ENCODE results near the gene TMEM150B.

TMEM150B gene

DNA sequence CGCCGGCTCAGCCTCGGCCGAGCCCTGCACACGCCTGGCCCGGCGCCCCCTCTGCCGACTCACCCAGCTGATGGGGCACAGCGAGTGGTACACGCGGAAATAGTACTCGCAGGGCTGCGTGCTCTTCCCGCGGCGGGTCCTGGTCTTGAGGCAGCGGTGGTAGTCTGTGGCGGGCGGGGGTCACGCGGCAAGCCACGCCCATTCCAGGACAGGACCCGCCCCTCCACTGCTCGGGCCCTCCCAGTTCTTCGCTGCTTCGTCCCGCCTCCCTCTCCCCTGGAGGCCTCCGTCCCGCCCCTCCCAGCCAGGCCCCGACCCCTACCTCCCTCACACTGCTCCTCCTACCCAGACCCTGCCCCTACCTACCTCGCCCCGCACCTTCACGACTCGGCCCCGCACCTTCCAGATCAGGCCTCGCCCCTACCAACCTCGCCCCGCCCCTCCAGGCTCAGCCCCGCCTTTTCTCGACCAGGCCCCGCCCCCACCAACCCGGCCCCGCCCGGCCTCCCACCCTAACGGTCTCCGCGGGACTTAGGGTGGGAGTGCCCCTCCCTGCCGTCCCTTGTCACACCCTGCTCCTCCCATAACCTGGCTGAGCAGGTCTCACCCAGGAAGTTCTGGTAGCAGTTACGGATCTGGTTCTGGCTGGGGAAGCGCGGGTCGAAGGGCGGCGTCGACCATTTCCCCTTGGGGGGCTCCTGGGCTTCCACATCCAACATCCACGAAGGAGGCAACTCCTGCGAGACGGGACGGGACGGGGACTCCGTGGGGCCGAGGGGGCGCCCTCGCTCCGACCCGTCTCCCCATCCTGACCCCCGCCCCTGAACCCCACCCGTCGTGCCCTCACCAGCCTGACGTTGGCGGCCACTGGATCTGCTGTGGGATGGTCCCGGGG is 28.9 kb upstream of the TMEM150B start:
- no peak for DNase-seq

DNA sequence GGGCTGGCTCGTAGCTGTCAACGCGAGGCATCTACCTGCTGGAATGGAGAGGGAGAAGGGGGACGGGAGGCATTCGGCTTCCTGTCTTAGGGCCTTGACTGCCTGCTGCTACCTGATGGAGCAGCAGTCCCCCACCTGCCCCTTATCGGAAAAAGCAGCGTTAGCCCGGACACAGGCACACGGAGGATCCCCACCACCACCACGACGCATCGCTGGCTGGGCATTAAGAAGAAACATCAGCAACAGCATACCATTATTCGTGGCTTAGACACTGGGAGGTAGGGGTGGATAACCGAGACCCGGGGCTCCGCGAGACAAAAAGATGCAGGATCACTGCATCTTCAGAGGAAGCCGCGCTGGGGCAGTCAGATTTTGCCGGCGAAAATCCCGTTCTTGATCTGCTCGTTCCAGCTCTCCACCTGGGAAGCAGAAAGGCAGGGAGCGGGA is 28.2 kb upstream of the TMEM150B start:
- no peak for DNase-seq

DNA sequence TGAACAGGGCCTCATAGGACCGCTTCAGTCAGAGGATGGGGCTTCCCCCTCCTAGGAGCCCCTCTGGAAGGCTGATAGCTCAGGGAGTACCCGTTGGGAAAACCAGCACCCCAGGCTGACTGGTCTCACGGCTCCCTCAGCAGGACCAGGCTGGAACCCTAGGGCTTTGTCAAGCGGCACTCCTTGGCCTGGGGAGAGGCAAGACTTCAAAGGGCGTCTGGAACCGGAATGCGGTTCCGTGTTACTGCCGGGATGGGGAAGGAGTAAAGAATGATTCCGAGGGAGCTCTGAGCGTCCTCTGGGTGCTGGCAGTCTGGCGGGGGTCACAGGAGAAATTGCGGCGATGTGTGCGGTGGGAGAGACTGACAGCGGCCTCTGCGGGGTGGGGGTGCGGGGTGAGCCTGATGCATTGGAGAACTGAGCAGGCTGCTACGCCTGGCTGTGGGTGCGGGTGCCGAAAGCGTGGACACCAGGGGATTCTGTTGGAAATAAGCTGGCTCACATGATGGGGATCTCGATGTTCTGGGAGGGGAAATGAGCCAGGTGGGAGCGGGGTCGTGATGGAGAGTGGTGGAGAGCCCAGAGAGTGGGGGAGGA is 27.5 kb upstream of the TMEM150B start:
- DNase-seq: no peak

DNA sequence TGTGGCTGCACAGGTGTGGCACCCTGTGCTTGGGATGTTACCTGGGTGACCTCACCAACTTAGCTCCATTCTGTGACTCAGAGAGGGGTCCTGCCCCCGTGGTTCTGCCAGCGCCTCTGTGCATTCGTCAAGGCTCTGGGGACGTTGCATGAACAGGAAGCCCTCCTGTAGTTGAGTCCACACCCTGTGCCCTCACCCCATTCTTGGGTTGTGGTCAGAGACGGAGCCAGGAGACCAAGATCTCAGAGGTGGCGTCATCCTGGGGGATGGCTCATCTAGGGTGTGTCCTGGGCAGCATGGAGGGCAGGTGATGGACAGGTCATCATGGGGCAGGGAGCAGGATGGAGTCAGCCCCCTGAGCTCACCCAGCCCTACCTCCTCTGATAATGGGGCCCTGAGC is 26.9 kb upstream of the TMEM150B start:
- DNase-seq: no peak

DNA sequence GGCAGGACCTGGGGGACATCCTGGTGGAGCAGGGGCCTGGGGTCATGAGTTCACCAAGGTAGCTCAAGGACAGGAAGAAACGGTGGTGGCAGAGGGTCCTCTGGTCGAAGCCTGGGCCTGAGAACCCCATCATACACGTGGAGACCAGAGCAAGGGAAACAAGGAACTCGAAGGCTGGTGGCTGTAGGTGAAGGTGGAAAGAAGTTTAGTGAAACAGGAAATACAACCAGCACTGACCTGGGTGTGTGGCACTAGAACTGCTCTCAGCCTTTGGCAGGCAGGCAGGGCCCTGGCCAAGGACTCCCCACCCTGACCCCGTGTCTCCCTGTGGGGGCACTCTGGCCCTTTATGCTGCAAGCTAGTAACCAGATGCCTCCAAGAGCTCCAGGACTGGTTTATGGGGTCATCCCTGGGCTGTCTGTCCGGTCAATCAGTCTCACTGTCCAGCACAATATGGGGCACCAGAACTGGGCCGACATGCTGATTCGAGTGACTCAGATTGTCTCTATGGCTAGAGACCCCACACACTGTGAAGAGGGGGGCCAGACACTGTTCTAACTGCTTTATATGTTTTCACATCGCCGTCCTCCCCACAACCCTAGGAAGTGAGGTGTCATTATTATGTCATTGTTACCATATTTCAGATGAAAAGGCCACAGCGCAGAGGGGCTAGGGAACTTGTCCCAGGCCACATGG is 25.6 kb upstream of the TMEM150B start:
- DNase-seq: no peak

DNA sequence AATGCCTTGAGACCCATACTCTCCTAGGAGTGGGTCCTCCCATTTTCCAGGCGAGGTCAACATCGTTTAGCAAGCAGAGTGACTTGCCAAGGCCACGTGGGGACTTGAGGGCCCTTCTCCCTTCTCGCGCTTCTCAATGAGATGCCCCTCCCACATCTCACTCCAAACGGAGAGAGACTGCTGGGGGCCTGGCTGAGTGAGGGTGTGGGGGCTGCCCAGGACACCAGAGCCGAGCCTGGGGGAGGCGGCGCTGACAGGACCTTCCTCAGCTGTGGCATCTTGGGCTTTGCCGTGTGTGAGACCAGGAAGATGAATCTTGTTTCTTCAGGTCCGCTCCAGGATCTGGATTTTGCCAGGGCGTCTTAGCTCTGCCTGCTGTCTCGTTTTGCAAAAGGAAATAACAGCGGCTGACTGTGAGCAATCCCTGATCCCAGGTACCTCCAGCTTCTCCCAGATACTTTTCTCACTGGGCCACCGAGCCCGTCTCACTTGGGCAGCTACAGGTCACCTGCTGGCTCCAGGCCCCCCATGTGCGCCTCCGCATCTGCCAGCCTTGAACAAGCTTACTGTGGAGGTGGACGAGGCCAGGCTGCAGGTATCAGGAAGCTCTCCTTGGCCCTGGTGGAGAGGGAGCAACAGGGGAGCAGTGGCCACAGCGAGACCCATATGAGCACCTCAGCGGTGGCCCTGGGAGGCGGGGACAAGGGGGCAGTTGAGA is 23.3 kb upstream of the TMEM150B start:
- DNase-seq: no peak

DNA sequence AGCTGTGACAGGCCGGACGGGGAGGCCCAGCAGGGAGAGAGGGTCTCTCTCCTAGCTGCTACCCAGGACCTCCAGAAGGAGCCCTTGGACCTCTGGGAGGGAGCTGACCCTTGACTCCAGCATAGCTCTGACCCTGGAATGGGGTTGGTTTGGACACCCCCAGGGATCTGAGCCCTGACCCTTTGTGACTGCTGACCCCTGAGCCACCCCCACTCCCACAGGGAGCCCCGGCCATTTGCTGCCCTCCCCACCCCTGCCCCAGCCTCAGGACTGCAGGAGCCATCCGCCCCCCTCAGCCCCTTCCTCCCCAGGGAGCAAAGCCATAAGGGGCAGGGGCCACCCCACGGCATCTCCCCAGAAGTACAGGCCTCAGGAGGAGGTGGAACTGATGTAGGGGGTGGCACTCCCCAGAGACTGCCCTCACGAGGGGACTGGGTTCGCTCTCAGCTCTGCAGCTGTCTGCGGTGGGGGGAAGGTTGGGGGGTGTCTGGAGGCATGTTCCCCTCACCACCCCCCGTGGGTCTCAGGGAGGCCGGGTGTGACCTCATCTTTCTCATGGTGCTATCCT is 22.4 kb upstream of the TMEM150B start:
- no peak for DNase-seq

DNA sequence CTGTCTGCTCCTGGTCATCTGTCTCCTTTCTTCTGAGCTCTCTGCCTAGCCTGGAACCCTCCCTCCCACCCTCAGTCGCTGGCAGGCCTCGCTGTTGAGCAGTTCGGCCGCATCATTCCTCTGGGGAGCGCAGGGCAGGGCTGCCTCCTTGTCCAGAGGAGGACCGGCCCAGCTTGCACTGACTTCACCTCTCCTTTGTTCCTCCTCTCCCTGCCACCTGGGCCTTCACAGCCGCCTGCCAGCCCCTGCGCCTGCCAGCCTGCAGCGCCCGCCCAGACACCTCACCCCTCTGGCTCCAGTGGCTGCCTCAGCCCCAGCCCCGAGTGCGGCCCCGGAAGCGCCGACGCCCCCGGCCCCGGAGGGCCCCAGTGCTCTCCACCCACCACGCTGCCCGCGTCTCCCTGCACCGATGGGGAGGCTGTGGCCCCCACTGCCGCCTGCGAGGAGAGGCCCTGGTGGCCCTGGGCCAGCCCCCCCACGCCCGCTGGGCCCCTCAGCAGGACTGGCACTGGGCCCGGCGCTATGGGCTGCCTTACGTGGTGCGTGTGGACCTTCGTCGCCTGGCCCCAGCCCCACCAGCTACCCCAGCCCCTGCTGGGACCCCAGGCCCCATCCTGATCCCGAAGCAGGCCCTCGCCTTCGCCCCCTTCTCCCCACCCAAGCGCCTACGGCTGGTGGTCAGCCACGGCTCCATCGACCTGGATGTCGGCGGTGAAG is 21.7 kb upstream of the TMEM150B start:
- DNase-seq: no peak

DNA sequence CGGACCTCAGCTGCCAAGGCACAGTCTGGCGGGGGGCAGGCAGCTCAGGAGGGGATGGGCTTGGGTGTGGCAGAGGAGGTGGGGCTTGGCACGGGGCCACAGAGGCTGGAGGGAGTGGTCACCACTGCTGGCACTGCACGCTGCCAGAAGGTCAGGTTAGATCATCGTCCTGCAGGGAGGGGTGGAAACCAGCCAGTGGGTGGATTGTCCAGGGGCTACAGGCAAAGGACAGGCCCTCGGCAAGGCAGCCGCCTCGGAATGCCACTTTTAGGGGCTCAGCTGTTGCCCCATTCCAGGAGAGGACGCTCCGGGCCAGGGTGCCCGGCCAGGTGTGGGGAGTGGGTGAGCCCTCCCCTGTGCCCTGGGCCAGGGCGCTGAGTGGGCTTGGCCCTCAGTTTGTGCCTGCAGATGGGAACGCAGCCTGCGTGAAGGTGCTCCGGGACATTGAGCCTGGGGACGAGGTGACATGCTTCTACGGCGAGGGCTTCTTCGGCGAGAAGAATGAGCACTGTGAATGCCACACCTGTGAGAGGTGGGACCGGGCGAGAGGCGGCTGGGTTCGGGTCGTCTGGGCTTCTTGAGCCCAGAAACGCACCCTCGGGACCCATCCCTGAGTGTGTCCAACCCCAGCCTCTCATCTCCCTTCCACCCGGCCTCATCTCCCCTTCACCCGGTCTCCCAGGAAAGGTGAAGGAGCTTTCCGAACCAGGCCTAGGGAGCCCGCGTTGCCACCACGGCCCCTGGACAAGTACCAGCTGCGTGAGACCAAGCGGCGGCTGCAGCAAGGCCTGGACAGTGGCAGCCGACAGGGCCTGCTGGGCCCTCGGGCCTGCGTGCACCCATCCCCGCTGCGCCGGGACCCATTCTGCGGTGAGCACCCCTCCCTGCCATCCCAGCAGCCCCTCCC is 20.9 kb upstream of the TMEM150B start:
- DNase-seq: no peak

DNA sequence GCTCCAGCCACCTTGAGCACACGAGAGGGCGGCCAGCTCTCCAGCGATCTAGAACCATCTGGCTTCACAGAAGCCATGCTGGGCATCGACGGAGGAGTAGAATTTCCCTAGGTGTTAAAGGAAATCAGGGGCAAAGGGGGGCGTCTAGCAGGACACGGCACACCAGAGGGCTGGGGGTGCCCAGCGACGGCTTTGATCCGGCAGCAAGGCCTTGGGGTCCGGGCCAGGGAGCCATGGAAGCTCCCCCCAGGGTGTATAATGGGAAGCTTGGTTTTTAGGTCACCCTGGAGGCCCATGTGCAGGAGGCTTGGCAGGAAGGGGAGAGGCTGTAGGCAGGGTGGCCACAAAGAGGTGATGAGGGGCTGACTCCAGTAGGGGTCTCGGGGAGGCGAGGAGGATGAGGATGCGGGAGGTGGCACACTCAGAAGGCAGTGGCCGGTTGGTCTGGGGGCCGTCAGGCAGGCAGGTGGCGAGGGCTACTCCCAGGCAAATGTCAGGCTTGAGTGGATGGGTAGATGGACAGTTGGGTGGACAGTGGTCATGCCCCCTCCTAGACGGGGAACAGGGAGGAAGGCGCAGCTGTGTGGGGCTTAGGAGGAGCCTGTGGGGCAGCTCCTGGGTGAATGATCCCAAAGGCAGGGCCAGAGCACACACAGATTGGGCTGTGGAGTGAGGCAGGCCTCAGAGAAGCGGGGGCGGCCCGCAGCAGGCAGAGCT is 20.1 kb upstream of the TMEM150B start:
- no peak for DNase-seq

DNA sequence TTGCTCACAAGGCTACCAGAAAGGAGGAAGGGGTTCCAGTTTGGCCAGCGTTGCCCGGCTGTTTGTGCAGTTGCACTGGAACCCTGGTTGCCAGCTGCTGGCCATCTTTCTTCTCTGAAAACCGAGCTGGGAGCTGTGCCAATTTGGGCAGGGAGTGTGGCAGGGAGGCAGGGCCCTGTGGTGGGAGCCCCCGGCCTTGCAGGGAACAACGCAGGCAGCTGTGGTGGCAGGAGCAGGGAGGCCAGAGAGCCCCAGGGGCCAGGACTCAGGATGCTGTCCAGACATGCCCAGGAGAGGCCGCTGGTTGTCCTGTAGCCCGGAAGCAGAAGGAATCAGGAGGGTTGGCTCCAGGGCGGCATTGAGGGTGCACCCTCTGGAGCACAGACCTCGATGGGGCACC is 19.3 kb upstream of the TMEM150B start:
- peak; percentile 73 for DNase-seq

DNA sequence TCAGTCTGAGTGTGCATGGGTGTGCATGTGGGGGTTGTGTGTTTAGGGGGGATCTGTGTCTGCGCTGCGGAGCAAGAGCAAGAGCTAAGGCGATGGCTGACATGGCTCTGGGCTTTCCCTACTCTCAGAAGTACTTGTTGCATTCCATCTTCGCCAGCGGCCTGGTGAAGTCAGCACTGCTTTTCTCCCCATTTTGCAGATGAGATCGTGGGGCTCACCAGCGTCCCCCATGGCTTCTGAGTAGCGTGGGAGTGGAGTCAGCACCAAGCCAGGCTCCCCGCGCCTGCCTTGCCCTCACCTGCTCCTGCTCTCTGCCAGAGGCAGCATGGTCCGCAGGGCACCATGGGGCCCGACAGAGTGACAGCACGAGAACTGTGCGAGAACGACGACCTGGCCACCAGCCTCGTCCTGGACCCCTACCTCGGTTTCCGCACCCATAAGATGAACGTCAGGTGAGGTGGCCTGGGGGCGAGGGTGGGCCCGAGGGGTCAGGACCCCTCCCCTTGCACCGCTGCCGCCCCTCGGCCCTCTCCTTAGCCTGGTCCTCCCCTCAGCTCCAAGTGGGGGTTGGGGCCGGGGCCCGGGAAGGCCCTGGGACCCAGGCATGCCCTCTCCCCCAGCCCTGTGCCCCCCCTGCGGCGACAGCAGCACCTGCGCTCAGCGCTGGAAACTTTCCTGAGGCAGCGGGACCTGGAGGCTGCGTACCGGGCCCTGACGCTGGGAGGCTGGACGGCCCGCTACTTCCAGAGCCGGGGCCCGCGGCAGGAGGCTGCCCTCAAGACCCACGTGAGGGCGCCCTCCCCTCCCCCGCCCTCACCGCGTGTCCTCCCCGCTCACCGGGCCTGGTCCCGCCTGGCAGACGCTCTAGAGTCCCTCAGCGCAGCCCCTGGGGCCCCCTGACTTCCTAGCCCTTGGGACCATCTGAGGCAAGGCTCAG is 16.7 kb upstream of the TMEM150B start:
- DNase-seq: no peak

DNA sequence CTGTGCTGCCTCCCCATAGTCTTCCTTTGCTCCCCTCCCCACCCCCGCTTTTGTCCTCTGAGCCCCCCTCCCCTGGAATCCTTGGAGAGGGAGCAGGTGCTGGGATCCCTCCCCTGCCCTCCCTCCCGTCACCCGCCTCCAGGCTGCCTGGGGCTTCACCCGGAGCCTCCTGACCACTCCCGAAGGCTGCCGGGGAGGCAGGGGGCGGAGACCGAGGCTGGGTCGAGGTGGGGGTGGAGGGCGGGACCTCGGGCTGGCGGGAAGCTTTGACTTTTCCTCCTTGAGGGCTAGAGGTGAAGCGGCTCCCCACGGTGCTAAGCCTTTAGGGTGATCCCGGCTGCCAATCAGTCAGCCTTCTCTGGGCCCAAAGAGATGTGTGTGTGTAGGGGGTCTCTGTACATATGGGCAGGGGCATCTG is 16.0 kb upstream of the TMEM150B start:
- DNase-seq: peak; percentile 28

DNA sequence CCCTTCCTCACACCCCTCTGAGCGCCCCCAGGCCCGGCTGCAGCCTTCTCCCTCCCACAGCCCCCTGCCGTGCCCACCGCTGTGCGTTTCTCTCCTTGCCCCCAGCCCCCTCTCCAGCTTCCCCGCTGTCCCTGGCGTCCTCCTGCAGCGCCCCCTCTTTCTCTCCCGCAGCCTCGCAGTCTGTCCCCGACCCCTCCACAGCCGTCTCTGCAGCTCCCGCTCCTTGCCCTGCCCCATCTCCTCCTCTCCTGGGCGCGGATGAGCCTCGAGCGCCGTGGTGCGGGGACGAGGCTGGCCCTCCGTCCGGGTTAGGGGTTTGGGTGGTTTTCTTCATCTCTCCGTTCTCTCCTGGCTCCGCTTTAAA is 15.6 kb upstream of the TMEM150B start:
- no peak for DNase-seq

DNA sequence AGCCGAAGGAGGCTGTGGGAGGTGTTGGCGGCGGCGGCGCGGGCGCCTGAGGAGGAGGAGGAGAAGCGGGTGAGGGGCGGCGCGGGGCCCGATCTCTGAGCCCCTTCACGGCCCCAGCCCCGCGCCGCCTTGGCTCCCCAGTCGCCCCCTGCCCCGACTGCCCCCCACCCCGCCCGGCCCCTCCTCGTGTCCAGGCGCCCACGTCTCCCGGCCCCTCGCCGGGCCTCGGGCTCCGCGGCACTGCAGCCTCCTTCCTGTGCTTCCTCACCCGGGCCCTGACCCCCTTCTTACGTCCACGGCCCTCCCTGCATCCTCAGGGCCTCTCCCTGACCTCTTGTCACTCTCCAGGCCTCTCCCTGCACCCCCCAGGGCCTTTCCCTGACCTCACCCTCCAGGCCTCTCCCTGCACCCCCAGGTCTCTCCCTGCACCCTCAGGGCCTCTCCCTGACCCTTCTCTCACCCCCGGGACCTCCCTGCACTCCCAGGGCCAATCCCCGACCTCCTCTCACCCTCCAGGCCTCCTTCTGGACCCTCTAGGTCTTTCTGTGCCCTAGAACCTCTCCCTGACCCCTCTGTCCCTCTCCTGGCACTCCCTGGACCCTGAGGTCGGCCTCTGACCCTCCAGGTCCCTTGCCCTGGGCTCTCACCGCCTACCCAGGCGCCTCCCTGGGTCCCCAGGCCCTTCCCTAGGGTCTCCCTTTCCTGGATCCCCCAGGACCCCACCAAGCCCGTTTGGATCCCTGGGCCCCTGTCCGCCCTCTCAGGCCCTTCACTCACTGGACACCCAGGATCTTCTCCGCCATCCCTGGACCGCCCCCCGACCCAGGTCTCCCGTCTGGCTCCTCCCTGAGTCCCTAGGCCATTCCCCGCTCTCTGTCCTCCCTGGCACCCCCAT is 15.0 kb upstream of the TMEM150B start:
- no peak for DNase-seq

DNA sequence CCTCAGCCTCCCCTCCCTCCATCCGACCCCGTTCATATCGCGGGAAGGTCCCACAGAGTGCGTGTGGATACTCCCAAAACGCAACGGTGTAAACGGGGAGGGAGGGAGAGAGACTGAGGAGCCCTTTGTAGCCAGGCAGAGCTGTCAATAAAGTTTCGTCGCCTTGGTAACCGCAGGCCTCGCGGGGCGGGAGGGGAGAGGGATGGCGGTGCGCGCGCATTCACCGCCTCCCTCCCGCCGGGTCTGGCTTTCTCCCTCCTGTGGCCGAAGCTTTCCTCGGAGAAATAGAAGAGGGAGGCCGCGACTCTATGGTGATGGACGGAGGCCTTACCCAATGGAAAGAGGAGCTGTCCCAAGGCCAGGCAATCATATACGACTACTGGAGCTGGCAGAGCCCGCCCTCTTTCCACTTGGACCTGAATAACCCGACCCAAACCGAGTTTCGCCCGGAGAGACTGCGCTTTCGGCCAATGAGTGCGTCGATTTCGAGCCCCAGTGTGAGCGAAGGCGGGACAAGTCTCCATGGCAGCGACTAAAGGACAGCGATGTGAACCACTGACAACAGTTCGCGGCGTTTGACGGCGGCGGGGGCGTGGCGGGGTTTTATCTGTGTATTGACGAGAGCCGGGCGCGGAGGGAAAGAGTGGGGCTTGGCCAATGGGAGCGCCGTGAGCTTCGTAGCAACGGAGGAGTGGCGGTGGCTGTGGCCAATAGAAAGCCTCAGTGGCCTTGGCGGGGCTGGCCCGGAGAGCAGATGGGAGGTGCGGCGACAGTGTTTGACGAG is 14.2 kb upstream of the TMEM150B start, which contains the start of gene KMT5C:
TSS of gene KMT5C (plus strand) at position 772 of the 784 bp plus-strand sequence. CDS start 2,061 bp downstream, outside the sequence.
- peak; percentile 99 for DNase-seq

DNA sequence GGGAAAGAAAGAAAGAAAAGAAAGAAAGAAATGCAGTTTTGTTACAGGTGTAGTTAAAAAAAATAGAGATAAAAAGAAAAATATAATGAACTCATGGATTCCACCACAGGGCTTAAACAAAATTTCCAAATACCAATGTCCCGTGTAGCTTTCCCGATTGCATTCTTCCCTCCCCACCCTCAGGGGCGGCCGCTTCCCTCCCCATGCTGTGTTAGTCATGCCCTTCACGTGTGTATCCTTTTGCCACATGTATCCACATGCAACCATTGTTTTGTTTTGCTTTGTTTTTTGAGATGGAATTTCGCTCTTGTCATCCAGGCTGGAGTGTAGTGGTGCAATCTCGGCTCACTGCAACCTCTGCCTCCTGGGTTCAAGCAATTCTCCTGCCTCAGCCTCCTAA is 11.0 kb upstream of the TMEM150B start:
- no peak for DNase-seq
